ENCODE data around the gene TMEM167B. TPM values are rescaled to one million over a fixed set of nuclear protein-coding genes. Genes with fewer than 3 reads are reported as not detected.
A peak's percentile ranks its signal among the peaks of the same experiment; 100 is the strongest.

Gene TMEM167B
- total and polyA plus RNA-seq, 5 donors from 2014 or later, result 29.3 to 69.7 (median 37.2) TPM

- no peak for ATAC-seq (ENCODE audit: low read depth in 2 of 2)
- no peak overlapping the region for H3K27ac ChIP-seq (ENCODE audit: insufficient read depth, low read length, poor library complexity, severe bottlenecking)
- no peak overlapping the region for H3K27ac Mint-ChIP-seq
Measured at GRCh38 chr1:109120356-109120755, 29.8 kb downstream of the TMEM167B start.

GRCh38 chr1:109131059-109131458, 40.5 kb downstream of the TMEM167B start:
- Histone ChIP-seq H3K4me1 (ENCODE audit: control insufficient read depth, insufficient read depth, low read length, poor library complexity, severe bottlenecking) (no peaks in the 10 kb centered on the region), H3K27ac (ENCODE audit: insufficient read depth, low read length, poor library complexity, severe bottlenecking) (no peak overlapping the region), H3K36me3 (ENCODE audit: control insufficient read depth, insufficient read depth, low read length) (no peaks in the 10 kb centered on the region), H3K9me3 (ENCODE audit: control insufficient read depth in 2 of 2, low read length in 2 of 2) (no peaks in the 10 kb centered on the region), H3K27me3 (ENCODE audit: control insufficient read depth, insufficient read depth, low read length) (no peaks in the 10 kb centered on the region), H3K4me3 (ENCODE audit: low read depth, low read length) (no peak overlapping the region)
- peaks cover 4% of the 10 kb centered on the region for H3K27me3 Mint-ChIP-seq
- ATAC-seq (ENCODE audit: low read depth in 2 of 2) (no peak), DNase-seq (peak in 1 of 3 donors; percentile 10)
- peaks cover 8% of the 10 kb centered on the region for H3K36me3 Mint-ChIP-seq
- no peak overlapping the region for H3K27ac Mint-ChIP-seq
- H3K9me3 Mint-ChIP-seq, result no peaks in the 10 kb centered on the region
- peaks cover 3 to 18% (median 6%) of the 10 kb centered on the region in 4 donors for H3K4me1 Mint-ChIP-seq
- H3K4me3 Mint-ChIP-seq, result no peak overlapping the region

More at GRCh38 chr1:109120356-109120755, 29.8 kb downstream of the TMEM167B start:
- Histone ChIP-seq H3K9me3 (ENCODE audit: control insufficient read depth in 2 of 2, low read length in 2 of 2) (no peaks in the 10 kb centered on the region), H3K27me3 (ENCODE audit: control insufficient read depth, insufficient read depth, low read length) (no peaks in the 10 kb centered on the region), H3K36me3 (ENCODE audit: control insufficient read depth, insufficient read depth, low read length) (no peaks in the 10 kb centered on the region), H3K4me1 (ENCODE audit: control insufficient read depth, insufficient read depth, low read length, poor library complexity, severe bottlenecking) (no peaks in the 10 kb centered on the region), H3K4me3 (ENCODE audit: low read depth, low read length) (no peak overlapping the region)
- DNase-seq, result no peak
- Mint-ChIP-seq H3K36me3 (peaks cover 4% of the 10 kb centered on the region), H3K4me1 (peaks cover 0 to 8% (median 4%) of the 10 kb centered on the region in 4 donors), H3K27me3 (no peaks in the 10 kb centered on the region), H3K9me3 (no peaks in the 10 kb centered on the region), H3K4me3 (no peak overlapping the region)

- H3K4me3 Mint-ChIP-seq, result no peak overlapping the region
Measured at GRCh38 chr1:109131800-109132199, 41.2 kb downstream of the TMEM167B start.

GRCh38 chr1:109133002-109133706, 42.6 kb downstream of the TMEM167B start:
- no peak overlapping the region for H3K27ac ChIP-seq (ENCODE audit: insufficient read depth, low read length, poor library complexity, severe bottlenecking)
- no peaks in the 10 kb centered on the region for H3K4me1 ChIP-seq (ENCODE audit: control insufficient read depth, insufficient read depth, low read length, poor library complexity, severe bottlenecking)
- peaks cover 8% of the 10 kb centered on the region for H3K36me3 Mint-ChIP-seq
- H3K4me3 Mint-ChIP-seq, result no peak overlapping the region
- H3K9me3 Mint-ChIP-seq, result no peaks in the 10 kb centered on the region
- H3K27me3 Mint-ChIP-seq, result peaks cover 4% of the 10 kb centered on the region
- H3K9me3 ChIP-seq (ENCODE audit: control insufficient read depth in 2 of 2, low read length in 2 of 2), result no peaks in the 10 kb centered on the region
- peaks cover 2 to 18% (median 6%) of the 10 kb centered on the region in 4 donors for H3K4me1 Mint-ChIP-seq
- no peak for ATAC-seq (ENCODE audit: low read depth in 2 of 2)
- no peaks in the 10 kb centered on the region for H3K36me3 ChIP-seq (ENCODE audit: control insufficient read depth, insufficient read depth, low read length)
- no peak overlapping the region for H3K4me3 ChIP-seq (ENCODE audit: low read depth, low read length)
- no peak overlapping the region for H3K27ac Mint-ChIP-seq
- DNase-seq, result no peak
- H3K27me3 ChIP-seq (ENCODE audit: control insufficient read depth, insufficient read depth, low read length), result no peaks in the 10 kb centered on the region

More at GRCh38 chr1:109131800-109132199, 41.2 kb downstream of the TMEM167B start:
- H3K4me1 Mint-ChIP-seq, result peaks cover 2 to 18% (median 6%) of the 10 kb centered on the region in 4 donors
- no peaks in the 10 kb centered on the region for H3K27me3 ChIP-seq (ENCODE audit: control insufficient read depth, insufficient read depth, low read length)
- peaks cover 4% of the 10 kb centered on the region for H3K27me3 Mint-ChIP-seq
- ATAC-seq (ENCODE audit: low read depth in 2 of 2) (no peak), DNase-seq (no peak)
- no peaks in the 10 kb centered on the region for H3K9me3 Mint-ChIP-seq
- H3K27ac Mint-ChIP-seq, result no peak overlapping the region
- H3K4me3 ChIP-seq (ENCODE audit: low read depth, low read length), result no peak overlapping the region
- H3K9me3 ChIP-seq (ENCODE audit: control insufficient read depth in 2 of 2, low read length in 2 of 2), result no peaks in the 10 kb centered on the region
- H3K36me3 ChIP-seq (ENCODE audit: control insufficient read depth, insufficient read depth, low read length), result no peaks in the 10 kb centered on the region
- H3K27ac ChIP-seq (ENCODE audit: insufficient read depth, low read length, poor library complexity, severe bottlenecking), result no peak overlapping the region
- H3K4me1 ChIP-seq (ENCODE audit: control insufficient read depth, insufficient read depth, low read length, poor library complexity, severe bottlenecking), result no peaks in the 10 kb centered on the region
- peaks cover 8% of the 10 kb centered on the region for H3K36me3 Mint-ChIP-seq

DNA sequence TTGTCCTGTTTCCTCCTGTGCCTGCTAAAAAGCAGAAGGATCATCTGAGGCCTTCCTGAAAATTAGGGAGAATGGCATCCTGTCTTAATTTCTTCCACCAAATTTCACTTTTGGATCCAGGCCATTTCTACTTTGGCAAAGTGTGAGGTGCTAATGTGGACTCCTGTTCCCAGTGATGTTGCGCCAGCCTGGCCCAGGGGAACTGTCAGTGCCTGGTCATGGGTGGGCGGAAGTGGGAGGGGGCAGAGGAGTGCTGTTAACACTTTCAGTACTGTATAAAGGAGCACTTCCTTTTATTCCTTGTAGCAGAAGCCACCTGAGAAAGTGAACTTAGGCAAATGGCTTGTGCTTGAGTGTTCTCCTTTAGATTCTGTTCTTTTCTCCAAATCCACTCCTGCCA, 43.3 kb downstream of the TMEM167B start:
- no peak overlapping the region for H3K4me3 Mint-ChIP-seq
- H3K4me1 Mint-ChIP-seq, result peaks cover 2 to 18% (median 6%) of the 10 kb centered on the region in 4 donors
- Histone ChIP-seq H3K9me3 (ENCODE audit: control insufficient read depth in 2 of 2, low read length in 2 of 2) (no peaks in the 10 kb centered on the region), H3K36me3 (ENCODE audit: control insufficient read depth, insufficient read depth, low read length) (no peaks in the 10 kb centered on the region), H3K27me3 (ENCODE audit: control insufficient read depth, insufficient read depth, low read length) (no peaks in the 10 kb centered on the region), H3K4me3 (ENCODE audit: low read depth, low read length) (no peak overlapping the region), H3K27ac (ENCODE audit: insufficient read depth, low read length, poor library complexity, severe bottlenecking) (no peak overlapping the region), H3K4me1 (ENCODE audit: control insufficient read depth, insufficient read depth, low read length, poor library complexity, severe bottlenecking) (no peaks in the 10 kb centered on the region)
- H3K36me3 Mint-ChIP-seq, result peaks cover 8% of the 10 kb centered on the region
- H3K27ac Mint-ChIP-seq, result no peak overlapping the region
- DNase-seq, result peak in 1 of 3 donors; percentile 15
- ATAC-seq (ENCODE audit: low read depth in 2 of 2), result no peak
- H3K9me3 Mint-ChIP-seq, result no peaks in the 10 kb centered on the region
- peaks cover 4% of the 10 kb centered on the region for H3K27me3 Mint-ChIP-seq

DNA sequence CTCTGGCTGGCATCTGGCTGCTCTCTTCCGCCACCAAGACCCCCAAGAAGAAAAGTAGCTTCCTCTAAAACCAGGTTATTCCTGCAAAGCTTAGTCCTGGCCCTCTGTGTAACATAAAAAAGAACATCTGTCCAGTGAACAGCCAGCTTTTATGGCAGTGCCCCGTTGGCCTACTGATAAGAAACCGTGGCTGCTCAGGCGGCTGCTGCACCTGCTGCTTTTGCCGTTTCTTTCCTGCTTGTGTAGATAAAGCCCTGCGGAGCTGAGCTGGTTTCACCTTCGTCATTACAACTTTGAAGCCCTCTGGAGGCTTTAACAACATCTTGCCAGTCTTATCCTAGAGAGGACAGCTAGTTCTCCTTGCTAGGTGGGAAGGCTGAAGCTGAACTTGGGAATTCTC, 43.9 kb downstream of the TMEM167B start:
- no peaks in the 10 kb centered on the region for H3K27me3 ChIP-seq (ENCODE audit: control insufficient read depth, insufficient read depth, low read length)
- Mint-ChIP-seq H3K27ac (peak overlapping the region in 2 of 3 donors; percentile 62 to 67), H3K4me1 (peaks cover 2 to 18% (median 6%) of the 10 kb centered on the region in 4 donors), H3K27me3 (peaks cover 4% of the 10 kb centered on the region), H3K36me3 (peaks cover 8% of the 10 kb centered on the region), H3K9me3 (no peaks in the 10 kb centered on the region), H3K4me3 (peak overlapping the region in 2 of 4 donors; percentile 24 to 63)
- no peaks in the 10 kb centered on the region for H3K4me1 ChIP-seq (ENCODE audit: control insufficient read depth, insufficient read depth, low read length, poor library complexity, severe bottlenecking)
- no peak overlapping the region for H3K27ac ChIP-seq (ENCODE audit: insufficient read depth, low read length, poor library complexity, severe bottlenecking)
- no peaks in the 10 kb centered on the region for H3K36me3 ChIP-seq (ENCODE audit: control insufficient read depth, insufficient read depth, low read length)
- no peaks in the 10 kb centered on the region for H3K9me3 ChIP-seq (ENCODE audit: control insufficient read depth in 2 of 2, low read length in 2 of 2)
- no peak overlapping the region for H3K4me3 ChIP-seq (ENCODE audit: low read depth, low read length)
- DNase-seq (peak in 1 of 3 donors; percentile 47), ATAC-seq (ENCODE audit: low read depth in 2 of 2) (no peak)

- Histone ChIP-seq H3K36me3 (ENCODE audit: control insufficient read depth, insufficient read depth, low read length) (no peaks in the 10 kb centered on the region), H3K9me3 (ENCODE audit: control insufficient read depth in 2 of 2, low read length in 2 of 2) (no peaks in the 10 kb centered on the region), H3K4me3 (ENCODE audit: low read depth, low read length) (no peak overlapping the region), H3K27ac (ENCODE audit: insufficient read depth, low read length, poor library complexity, severe bottlenecking) (no peak overlapping the region), H3K27me3 (ENCODE audit: control insufficient read depth, insufficient read depth, low read length) (no peaks in the 10 kb centered on the region), H3K4me1 (ENCODE audit: control insufficient read depth, insufficient read depth, low read length, poor library complexity, severe bottlenecking) (no peaks in the 10 kb centered on the region)
- Mint-ChIP-seq H3K36me3 (peaks cover 7% of the 10 kb centered on the region), H3K27me3 (peaks cover 4% of the 10 kb centered on the region), H3K27ac (no peak overlapping the region), H3K4me3 (no peak overlapping the region), H3K9me3 (no peaks in the 10 kb centered on the region), H3K4me1 (peaks cover 2 to 18% (median 6%) of the 10 kb centered on the region in 4 donors)
- ATAC-seq (ENCODE audit: low read depth in 2 of 2) (no peak), DNase-seq (no peak)
Measured at GRCh38 chr1:109135940-109136339, 45.4 kb downstream of the TMEM167B start.

DNA sequence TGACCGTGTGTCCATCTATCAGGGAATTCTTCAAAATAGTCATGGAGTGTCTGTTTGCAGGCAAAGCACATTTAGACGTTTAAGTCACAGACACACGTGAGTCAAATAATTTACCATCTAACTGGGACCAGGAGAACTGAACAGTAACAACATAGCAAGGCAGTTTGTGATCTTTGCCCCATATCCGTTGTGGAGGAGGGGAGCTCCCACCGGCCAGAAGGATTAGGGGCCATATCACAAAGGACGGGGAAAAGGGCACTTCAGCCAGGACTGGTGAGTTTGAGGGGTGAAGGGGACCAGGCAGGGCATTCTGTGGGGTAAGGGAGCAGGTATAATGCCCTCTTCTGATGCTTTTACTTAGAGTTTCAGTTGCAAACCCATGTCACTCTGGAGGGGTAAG, 46.2 kb downstream of the TMEM167B start:
- Mint-ChIP-seq H3K36me3 (peaks cover 4% of the 10 kb centered on the region), H3K27ac (peak overlapping the region in 1 of 3 donors; percentile 15), H3K4me1 (peaks cover 2 to 16% (median 6%) of the 10 kb centered on the region in 4 donors), H3K27me3 (peaks cover 4% of the 10 kb centered on the region), H3K4me3 (no peak overlapping the region), H3K9me3 (no peaks in the 10 kb centered on the region)
- Histone ChIP-seq H3K27ac (ENCODE audit: insufficient read depth, low read length, poor library complexity, severe bottlenecking) (no peak overlapping the region), H3K4me1 (ENCODE audit: control insufficient read depth, insufficient read depth, low read length, poor library complexity, severe bottlenecking) (no peaks in the 10 kb centered on the region), H3K4me3 (ENCODE audit: low read depth, low read length) (no peak overlapping the region), H3K9me3 (ENCODE audit: control insufficient read depth in 2 of 2, low read length in 2 of 2) (no peaks in the 10 kb centered on the region), H3K36me3 (ENCODE audit: control insufficient read depth, insufficient read depth, low read length) (no peaks in the 10 kb centered on the region), H3K27me3 (ENCODE audit: control insufficient read depth, insufficient read depth, low read length) (no peaks in the 10 kb centered on the region)
- no peak for DNase-seq
- no peak for ATAC-seq (ENCODE audit: low read depth in 2 of 2)

All from CD4-positive, CD25-positive, alpha-beta regulatory T cell (primary cell).